ENCODE measurements around the gene CEP95.

- TF ChIP-seq CTCF (IDR thresholded peaks at IDR 0.05) (no peak), POLR2A (IDR thresholded peaks at IDR 0.05) (no peak)
Observed at GRCh38 chr17:64460955-64461354, 45.8 kb upstream of the CEP95 start.

Data from heart left ventricle (tissue), 13 donors.